Activated CD8-positive, alpha-beta memory T cell treated with anti-CD3 and anti-CD28 coated beads, Interleukin-2, amount 50 U/mL, for 24 hours (primary cell): Measurements from ENCODE around the gene MYORG.

Experiments used
- DNase-seq: peaks from one replicate; pipeline ENCODE4 v3.0.0-alpha.2; 2020; ENCODE audit errors: extremely low read depth

Gene MYORG

GRCh38 chr9:34334337-34334824, 42.3 kb downstream of the MYORG start:
- no peak for DNase-seq

- no peak for DNase-seq
These were observed 42.9 kb downstream of the MYORG start for GRCh38 chr9:34333836-34334235.

- DNase-seq, result no peak
These were observed 44.4 kb downstream of the MYORG start for GRCh38 chr9:34332076-34332964.

GRCh38 chr9:34331196-34331595, 45.5 kb downstream of the MYORG start:
- no peak for DNase-seq

GRCh38 chr9:34328987-34329832, 47.5 kb downstream of the MYORG start, which contains the start of the genes KIF24 and NUDT2:
TSS of gene KIF24 (minus strand) at chr9:34329268. CDS start at chr9:34311346, 17,922 bp downstream.
TSS of gene NUDT2 (plus strand) at chr9:34329569. CDS start at chr9:34339040, 9,471 bp downstream.
- peak; percentile 88 for DNase-seq

- DNase-seq, result no peak
These were observed 48.2 kb downstream of the MYORG start for GRCh38 chr9:34328500-34328986.

GRCh38 chr9:34326690-34327089, 50.0 kb downstream of the MYORG start:
- no peak for DNase-seq

GRCh38 chr9:34322899-34323591, 53.7 kb downstream of the MYORG start:
- DNase-seq, result no peak

- DNase-seq, result no peak
These were observed 55.2 kb downstream of the MYORG start for GRCh38 chr9:34321451-34321850.

- no peak for DNase-seq
These were observed 58.4 kb downstream of the MYORG start for GRCh38 chr9:34318163-34318790.

- no peak for DNase-seq
These were observed 59.3 kb downstream of the MYORG start for GRCh38 chr9:34317436-34317835.
